Ovary (tissue), 9 donors: Measurements from ENCODE around the gene FIBCD1. TPM values are rescaled to one million over a fixed set of nuclear protein-coding genes. Genes with fewer than 3 reads are reported as not detected.
"Not testable (repeated sequence)": the region's sequence is repeated elsewhere in the genome, so short reads cannot be mapped to it uniquely, and the experiment has no call there.

Experiments used
- DNase-seq, 5 donors: peaks; one replicate each; pipeline ENCODE4 v3.0.0-alpha.2; 2019 to 2020
- H3K27ac ChIP-seq, 2 donors: fragments of 200-600 bp; one replicate each; pipeline versions ENCODE4 v1.5.1 to v1.8.0; 2019 to 2022
- H3K27me3 ChIP-seq: fragments of 200-600 bp; one replicate; pipeline ENCODE4 v1.8.0; 2022
- H3K36me3 ChIP-seq: fragments of 200-600 bp; sonication (generic); one replicate; pipeline ENCODE4 v1.5.1; 2019
- H3K4me1 ChIP-seq: one replicate; pipeline ENCODE4 v1.8.1; 2013; ENCODE audit warnings: mild to moderate bottlenecking, moderate library complexity; ENCODE audit not compliant: insufficient read depth
- H3K4me3 ChIP-seq: fragments of 200-600 bp; sonication (generic); one replicate; pipeline ENCODE4 v1.5.1; 2017
- H3K9me3 ChIP-seq, 2 donors: fragments of 200-600 bp in 1 of 2; sonication (generic) in 1 of 2; one replicate each; pipeline versions ENCODE4 v1.5.1 to v1.8.1; 2013 to 2019; ENCODE audit warnings: mild to moderate bottlenecking in 1 of 2, moderate library complexity in 1 of 2
- CTCF ChIP-seq, 3 donors: fragments of 450-650 bp in 2 of 3; fragments of 200-600 bp in 1 of 3; IDR thresholded peaks; one replicate each; pipeline versions ENCODE4 v1.5.1 to v1.8.0; 2016 to 2022; ENCODE audit warnings: antibody characterized with exemption in 3 of 3, mild to moderate bottlenecking in 1 of 3
- EP300 ChIP-seq: sonication (generic); formaldehyde crosslinking; IDR thresholded peaks from one replicate; pipeline ENCODE4 v1.6.1; 2017; ENCODE audit warnings: antibody characterized with exemption
- POLR2A ChIP-seq: fragments of 450-650 bp; IDR thresholded peaks from one replicate; pipeline ENCODE4 v1.6.1; 2017; ENCODE audit warnings: antibody characterized with exemption, mild to moderate bottlenecking, moderate library complexity
- WGBS, 3 donors: extraction: QIAGEN DNeasy Blood & Tissue Kit in 1 of 3; methylation state at CpG; one replicate each; pipeline versions ENCODE4 v1.1.5 to v1.1.7; 2013 to 2017; 5-methylcytosine and 5-hydroxymethylcytosine counted together
- intact Hi-C, 4 donors: fragments of 100-400 bp; cut with DNase I; formaldehyde crosslinking; loops; one replicate each; pipeline versions ENCODE4 v1.11.0 to v1.15.1; 2022 to 2023
- polyA plus RNA-seq, 2 donors: library from polyadenylated mRNA; stranded (reverse); fragments of 200-250 nt in 1 of 2; fragments of 350-450 nt in 1 of 2; fragmentation: Illumina TruSeq in 1 of 2; extraction: RNeasy Lipid Tissue Mini Kit (QIAGEN cat#74804) in 1 of 2; gene quantifications; one replicate each; pipeline ENCODE4 v1.2.3, GENCODE V29; 2013 to 2014
- total RNA-seq, 7 donors: library from RNA; depleted of rRNA in 2 of 7; stranded (reverse); fragments of >200 nt in 2 of 7; fragmentation: NEBNext Ultra II Directional in 3 of 7; extraction: Animal tissue kit (Norgen Biotek cat#: 25700) in 3 of 7; gene quantifications; one replicate each; pipeline versions ENCODE4 v1.1.0 to v1.2.4, GENCODE V29; 2016 to 2023
- donor health status: DM: no; HTN: no; CAD: no; lungs with moderate emphysema.
- donor health status: DM: no; HTN: no; CAD: no.
- donor health status: Bipolar disorder and iron deficiency.
- donor health status: DM: yes; HTN: yes; CAD: no.
- donor health status: DM: no; HTN: no; CAD: no.
- donor health status: DM: yes; HTN: yes; CAD: no.

Gene FIBCD1
- total and polyA plus RNA-seq, 9 donors, result 0.06 to 0.45 (median 0.12) TPM; not detected in 3

- no peaks in the 10 kb centered on the region for H3K27me3 ChIP-seq
- DNase-seq, result no peak
- H3K9me3 ChIP-seq, result no peaks in the 10 kb centered on the region
- no peaks in the 10 kb centered on the region for H3K4me1 ChIP-seq
- intact Hi-C loops, result loop anchor here in 1 of 4 donors (5.0 kb wide), 1 partner anchor 103 kb away; no protein-coding TSS in a partner anchor
- no peak overlapping the region for H3K27ac ChIP-seq
- H3K36me3 ChIP-seq, result no peaks in the 10 kb centered on the region
- WGBS, 3 donors, result 67 to 82% (median 81%) methylated on average over 24 of the region's 24 CpGs
- TF ChIP-seq CTCF (IDR thresholded peaks at IDR 0.05), result no peak
- no peak for TF ChIP-seq POLR2A
- TF ChIP-seq EP300, result no peak
- H3K4me3 ChIP-seq, result no peak overlapping the region
These were observed 24.5 kb downstream of the FIBCD1 start for GRCh38 chr9:130914417-130915095.

- H3K9me3 ChIP-seq, result no peaks in the 10 kb centered on the region
- no peaks in the 10 kb centered on the region for H3K36me3 ChIP-seq
- intact Hi-C loops, result loop anchor here in 1 of 4 donors (5.0 kb wide), 1 partner anchor 103 kb away; no protein-coding TSS in a partner anchor
- H3K4me1 ChIP-seq, result no peaks in the 10 kb centered on the region
- no peak overlapping the region for H3K4me3 ChIP-seq
- TF ChIP-seq CTCF (IDR thresholded peaks at IDR 0.05), result no peak
- no peak for TF ChIP-seq EP300
- TF ChIP-seq POLR2A, result no peak
- H3K27ac ChIP-seq, result no peak overlapping the region
- WGBS, 3 donors, result 72 to 77% (median 75%) methylated on average over 23 of the region's 23 CpGs
- no peaks in the 10 kb centered on the region for H3K27me3 ChIP-seq
- no peak for DNase-seq
These were observed 25.2 kb downstream of the FIBCD1 start for GRCh38 chr9:130913599-130914416.

DNA sequence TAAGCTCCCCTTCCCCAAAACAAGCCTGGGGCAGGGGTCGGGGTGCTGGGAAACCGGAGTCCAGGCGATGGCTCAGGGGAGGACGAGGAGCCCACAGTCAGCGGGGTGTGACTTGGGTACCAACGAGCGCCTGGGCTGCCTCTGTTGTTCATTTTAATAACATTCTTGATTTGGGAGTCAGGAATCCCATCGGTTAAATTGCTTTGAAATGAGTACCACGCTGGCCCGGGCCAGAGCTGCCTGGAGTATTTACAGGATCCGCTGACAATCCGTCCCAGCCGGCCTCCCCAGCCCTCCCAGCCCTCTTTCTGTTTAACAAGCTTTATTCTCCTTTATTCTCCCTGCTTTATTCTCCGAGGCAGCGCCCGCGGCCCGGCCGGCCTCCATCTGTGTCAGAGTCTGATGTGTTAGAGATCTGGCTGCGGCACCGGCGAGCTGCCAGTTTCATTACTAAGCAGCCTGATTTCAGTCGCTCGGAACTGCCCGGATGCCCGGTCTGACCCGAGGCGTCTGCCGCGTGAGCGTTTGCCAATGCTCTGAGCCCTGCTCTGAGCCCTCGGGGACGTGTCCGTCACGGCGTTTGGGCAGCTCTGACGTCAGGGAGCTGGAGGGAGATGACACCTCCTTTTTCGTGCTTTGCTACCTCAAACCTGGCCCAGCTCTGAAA lies 26.0 kb downstream of the FIBCD1 start:
- no peaks in the 10 kb centered on the region for H3K36me3 ChIP-seq
- no peaks in the 10 kb centered on the region for H3K4me1 ChIP-seq
- no peaks in the 10 kb centered on the region for H3K9me3 ChIP-seq
- H3K27ac ChIP-seq, result no peak overlapping the region
- no peak for DNase-seq
- WGBS, 3 donors, result 67 to 79% (median 74%) methylated on average over 38 of the region's 38 CpGs
- intact Hi-C loops, result loop anchor here in 1 of 4 donors (5.0 kb wide), 1 partner anchor 104 kb away; no protein-coding TSS in a partner anchor
- TF ChIP-seq POLR2A, result no peak
- no peak for TF ChIP-seq EP300
- no peak for TF ChIP-seq CTCF (IDR thresholded peaks at IDR 0.05)
- no peaks in the 10 kb centered on the region for H3K27me3 ChIP-seq
- H3K4me3 ChIP-seq, result no peak overlapping the region

GRCh38 chr9:130911254-130912049 lies 27.6 kb downstream of the FIBCD1 start:
- no peaks in the 10 kb centered on the region for H3K9me3 ChIP-seq
- no peaks in the 10 kb centered on the region for H3K27me3 ChIP-seq
- no peaks in the 10 kb centered on the region for H3K36me3 ChIP-seq
- H3K27ac ChIP-seq, result no peak overlapping the region
- intact Hi-C loops, result loop anchor here in 1 of 4 donors (5.0 kb wide), 1 partner anchor 106 kb away; no protein-coding TSS in a partner anchor
- no peak overlapping the region for H3K4me3 ChIP-seq
- TF ChIP-seq CTCF (IDR thresholded peaks at IDR 0.05) (no peak), EP300 (no peak), POLR2A (no peak)
- DNase-seq, result no peak
- 85 to 87% (median 86%) methylated on average over 26 of the region's 26 CpGs for WGBS, 3 donors
- no peaks in the 10 kb centered on the region for H3K4me1 ChIP-seq

DNA sequence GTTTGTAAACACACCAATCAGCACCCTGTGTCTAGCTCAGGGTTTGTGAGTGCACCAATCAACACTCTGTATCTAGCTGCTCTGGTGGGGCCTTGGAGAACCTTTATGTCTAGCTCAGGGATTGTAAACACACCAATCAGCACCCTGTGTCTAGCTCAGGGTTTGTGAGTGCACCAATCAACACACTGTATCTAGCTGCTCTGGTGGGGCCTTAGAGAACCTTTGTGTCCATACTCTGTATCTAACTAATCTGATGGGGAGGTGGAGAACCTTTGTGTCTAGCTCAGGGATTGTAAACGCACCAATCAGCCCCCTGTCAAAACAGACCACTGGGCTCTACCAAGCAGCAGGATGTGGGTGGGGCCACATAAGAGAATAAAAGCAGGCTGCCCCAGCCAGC lies 28.4 kb downstream of the FIBCD1 start:
- H3K36me3 ChIP-seq, H3K4me3 ChIP-seq, H3K27me3 ChIP-seq, H3K9me3 ChIP-seq, DNase-seq, H3K27ac ChIP-seq, H3K4me1 ChIP-seq: not testable (repeated sequence)
- intact Hi-C loops, result loop anchor here in 1 of 4 donors (5.0 kb wide), 1 partner anchor 107 kb away; no protein-coding TSS in a partner anchor
- 56 to 67% (median 58%) methylated on average over 1 of the region's 1 CpG for WGBS, 3 donors

DNA sequence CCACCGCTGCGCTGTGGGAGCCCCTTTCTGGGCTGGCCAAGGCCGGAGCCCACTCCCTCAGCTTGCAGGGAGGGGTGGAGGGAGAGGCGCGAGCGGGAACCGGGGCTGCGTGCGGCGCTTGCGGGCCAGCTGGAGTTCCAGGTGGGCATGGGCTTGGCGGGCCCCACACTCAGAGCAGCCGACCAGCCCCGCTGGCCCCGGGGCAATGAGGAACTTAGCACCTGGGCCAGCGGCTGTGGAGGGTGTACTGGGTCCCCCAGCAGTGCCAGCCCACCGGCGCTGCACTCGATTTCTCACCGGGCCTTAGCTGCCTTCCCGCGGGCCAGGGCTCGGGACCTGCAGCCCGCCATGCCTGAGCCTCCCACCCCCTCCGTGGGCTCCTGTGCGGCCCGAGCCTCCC lies 29.0 kb downstream of the FIBCD1 start:
- not testable (repeated sequence) for H3K9me3 ChIP-seq, H3K36me3 ChIP-seq, H3K4me3 ChIP-seq, H3K4me1 ChIP-seq, H3K27ac ChIP-seq, H3K27me3 ChIP-seq, DNase-seq
- intact Hi-C loops, result loop anchor here in 1 of 4 donors (5.0 kb wide), 1 partner anchor 107 kb away; no protein-coding TSS in a partner anchor
- WGBS, 3 donors, result 85 to 90% (median 86%) methylated on average over 9 to 27 of the region's 27 CpGs
